CD4-positive, alpha-beta T cell treated with Interleukin-2 at 100 ng/mL for 4 hours (primary cell): Measurements from ENCODE around the gene RBAK.
"Not testable (repeated sequence)": the region's sequence is repeated elsewhere in the genome, so short reads cannot be mapped to it uniquely, and the experiment has no call there.

Experiments used
- DNase-seq: peaks from one replicate; pipeline ENCODE4 v3.0.0-alpha.2; 2020; ENCODE audit warnings: low spot score

RBAK gene

GRCh38 chr7:5045558-5046396 is at the start of gene RBAK:
TSS of gene RBAK (plus strand) at chr7:5045860. CDS start at chr7:5048077, 2,217 bp downstream.
- peak; percentile 93 for DNase-seq

- no peak for DNase-seq
Measured at GRCh38 chr7:4996696-4997222, 48.9 kb upstream of the RBAK start.

- no peak for DNase-seq
Measured at GRCh38 chr7:4998244-4998643, 47.4 kb upstream of the RBAK start.

- no peak for DNase-seq
Measured at GRCh38 chr7:4998910-4999309, 46.8 kb upstream of the RBAK start.

DNA sequence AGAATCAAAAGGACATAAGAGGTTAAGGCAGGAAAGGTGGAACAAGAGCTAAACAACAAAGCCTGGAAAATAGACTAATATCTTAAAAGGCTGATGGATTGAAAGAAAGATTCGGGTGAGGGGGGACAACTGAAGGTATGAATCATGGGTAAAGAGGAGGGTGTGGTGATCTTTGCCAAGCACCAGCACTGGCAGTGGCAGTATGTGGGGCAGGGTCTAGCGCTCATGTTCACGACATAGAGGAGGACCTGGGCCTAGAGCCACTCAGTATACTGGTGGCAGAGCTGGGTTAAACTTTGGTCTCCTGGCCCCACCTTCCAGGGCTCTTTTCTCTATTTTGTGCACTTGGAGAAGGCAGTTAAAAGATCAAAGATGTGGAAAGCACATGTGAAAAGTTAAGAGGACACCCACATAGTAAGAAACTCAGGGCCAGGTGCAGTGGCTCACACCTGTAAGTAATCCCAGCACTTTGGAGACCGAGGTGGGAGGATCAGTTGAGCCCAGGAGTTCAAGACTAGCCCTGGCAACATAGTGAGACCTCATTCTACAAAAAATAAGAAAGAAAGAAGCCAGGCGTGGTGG is 46.2 kb upstream of the RBAK start:
- DNase-seq = no peak

GRCh38 chr7:5001003-5001402 is 44.7 kb upstream of the RBAK start:
- DNase-seq = no peak

- no peak for DNase-seq
Measured at GRCh38 chr7:5001911-5002310, 43.7 kb upstream of the RBAK start.

DNA sequence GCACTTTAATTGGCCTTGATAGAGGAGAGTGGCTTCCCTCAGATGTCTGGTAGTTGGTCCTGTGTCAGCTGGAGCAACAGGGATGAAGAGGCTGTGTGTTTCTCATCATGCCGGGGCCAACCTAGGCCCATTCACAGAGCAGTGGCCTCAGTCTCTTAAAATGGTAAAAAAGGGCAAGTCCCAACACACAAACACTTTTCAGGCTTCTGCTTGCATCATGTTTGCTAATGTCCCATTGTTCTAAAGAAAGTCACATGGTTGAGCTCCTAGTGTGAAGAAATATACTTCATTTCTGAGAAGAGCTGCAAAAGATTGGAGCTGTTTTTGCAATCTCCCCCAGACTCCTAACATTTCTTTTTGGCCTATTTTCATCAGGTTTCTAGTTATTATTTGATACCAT is 40.6 kb upstream of the RBAK start:
- DNase-seq = no peak

GRCh38 chr7:5012985-5013384 is 32.7 kb upstream of the RBAK start:
- no peak for DNase-seq

DNA sequence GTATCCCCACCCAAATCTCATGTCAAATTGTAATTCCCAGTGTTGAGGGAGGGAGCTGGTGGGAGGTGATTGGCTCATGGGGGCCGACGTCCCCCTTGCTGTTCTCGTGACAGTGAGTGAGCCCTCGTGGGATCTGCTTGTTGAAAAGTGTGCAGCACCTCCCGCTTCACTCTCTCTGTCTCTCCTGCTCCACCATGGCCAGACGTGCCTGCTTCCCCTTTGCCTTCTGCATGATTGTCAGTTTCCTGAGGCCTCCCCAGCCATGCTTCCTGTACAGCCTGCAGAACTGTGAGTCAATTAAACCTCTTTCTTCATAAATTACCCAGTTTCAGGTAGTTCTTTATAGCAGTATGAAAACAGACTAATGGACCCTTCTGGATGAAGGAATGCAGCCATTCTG is 29.7 kb upstream of the RBAK start:
- not testable (repeated sequence) for DNase-seq

- not testable (repeated sequence) for DNase-seq
Measured at GRCh38 chr7:5017626-5018025, 28.0 kb upstream of the RBAK start.

- no peak for DNase-seq
Measured at GRCh38 chr7:5020098-5020497, 25.6 kb upstream of the RBAK start.

DNA sequence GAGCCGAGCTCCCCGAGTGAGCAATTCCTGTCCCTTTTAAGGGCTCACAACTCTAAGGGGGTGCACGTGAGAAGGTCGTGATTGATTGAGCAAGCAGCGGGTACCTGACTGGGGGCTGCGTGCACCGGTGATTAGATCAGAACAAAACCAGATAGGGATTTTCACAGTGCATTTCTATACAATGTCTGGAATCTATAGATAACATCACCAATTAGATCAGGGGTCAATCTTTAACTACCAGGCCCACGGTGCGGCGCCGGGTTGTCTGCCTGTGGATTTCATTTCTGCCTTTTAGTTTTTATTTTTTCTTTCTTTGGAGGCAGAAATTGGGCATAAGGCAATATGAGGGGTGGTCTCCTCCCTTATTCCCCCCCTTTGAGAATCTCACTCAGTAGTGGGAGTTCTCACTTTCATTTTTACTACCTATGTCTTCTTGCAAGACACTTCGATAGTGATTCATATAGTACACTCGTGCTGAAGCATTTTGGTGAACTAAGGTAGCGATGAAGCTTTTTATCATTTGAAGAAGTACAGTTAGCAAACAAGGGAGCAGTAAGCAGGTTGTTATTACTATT is 24.6 kb upstream of the RBAK start:
- not testable (repeated sequence) for DNase-seq

DNA sequence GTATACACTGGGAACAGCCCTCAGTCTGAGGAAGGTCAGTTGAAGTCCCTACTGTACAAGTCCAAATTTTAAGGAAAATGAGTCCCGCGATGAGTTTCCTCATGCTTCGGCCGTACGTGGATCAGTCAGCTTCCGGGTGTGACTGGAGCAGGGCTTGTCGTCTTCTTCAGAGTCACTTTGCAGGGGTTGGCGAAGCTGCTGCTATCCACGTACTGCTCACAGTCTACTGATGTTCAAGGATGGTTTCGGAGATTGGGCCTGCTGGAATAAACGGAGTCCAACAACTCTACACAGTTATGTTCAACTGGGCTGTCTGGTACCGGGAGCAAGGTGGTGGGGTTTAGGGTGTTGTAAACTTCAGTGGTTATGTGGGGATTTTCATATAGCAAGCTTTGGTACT is 22.0 kb upstream of the RBAK start:
- not testable (repeated sequence) for DNase-seq

DNA sequence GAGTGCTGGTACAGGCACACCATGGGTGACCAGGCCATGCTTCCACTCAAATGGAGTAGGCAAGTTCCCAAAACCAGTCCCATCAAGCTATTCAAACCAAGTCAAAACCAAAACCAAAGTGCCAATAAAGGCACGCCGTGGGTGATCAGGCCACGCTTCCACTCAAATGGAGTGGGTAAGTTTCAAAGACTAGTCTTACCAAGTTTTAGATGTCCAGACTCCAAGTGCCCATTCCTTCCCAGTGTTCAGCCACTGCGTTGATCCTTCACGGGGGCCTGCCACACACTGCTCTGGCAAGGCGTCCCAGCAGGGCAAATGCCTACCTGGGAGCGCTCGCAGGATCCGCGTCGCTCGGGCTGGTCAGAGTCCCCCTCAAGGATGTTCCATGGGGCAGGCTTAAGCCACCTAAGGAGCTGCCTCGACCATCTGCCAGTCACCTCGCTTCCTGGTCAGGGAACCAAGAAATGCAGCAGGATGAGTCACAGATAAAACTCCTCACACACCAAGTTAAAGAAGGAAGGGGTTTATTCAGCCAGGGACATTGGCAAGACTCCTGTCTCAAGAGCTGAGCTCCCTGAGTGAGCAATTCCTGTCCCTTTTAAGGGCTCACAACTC is 17.8 kb upstream of the RBAK start:
- not testable (repeated sequence) for DNase-seq

DNA sequence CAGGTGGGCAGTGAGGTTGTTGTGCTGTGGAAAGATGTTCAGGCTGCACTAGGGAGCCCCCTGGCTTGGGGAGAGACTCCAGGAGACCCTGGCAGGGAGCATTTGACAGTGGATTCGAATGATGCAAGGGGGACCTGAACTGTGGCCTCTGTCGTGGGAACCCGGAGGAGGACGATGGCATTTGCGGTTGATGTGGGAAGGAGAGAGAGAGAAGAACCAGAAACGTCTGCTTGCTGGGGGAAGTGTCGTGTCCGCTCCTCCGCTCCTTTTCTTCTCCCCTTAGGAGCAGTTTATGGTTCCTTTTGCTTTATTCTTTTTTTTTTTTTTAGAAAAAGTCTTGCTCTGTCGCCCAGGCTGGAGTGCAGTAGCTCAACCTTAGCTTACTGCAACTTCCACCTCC is 12.5 kb upstream of the RBAK start:
- not testable (repeated sequence) for DNase-seq

DNA sequence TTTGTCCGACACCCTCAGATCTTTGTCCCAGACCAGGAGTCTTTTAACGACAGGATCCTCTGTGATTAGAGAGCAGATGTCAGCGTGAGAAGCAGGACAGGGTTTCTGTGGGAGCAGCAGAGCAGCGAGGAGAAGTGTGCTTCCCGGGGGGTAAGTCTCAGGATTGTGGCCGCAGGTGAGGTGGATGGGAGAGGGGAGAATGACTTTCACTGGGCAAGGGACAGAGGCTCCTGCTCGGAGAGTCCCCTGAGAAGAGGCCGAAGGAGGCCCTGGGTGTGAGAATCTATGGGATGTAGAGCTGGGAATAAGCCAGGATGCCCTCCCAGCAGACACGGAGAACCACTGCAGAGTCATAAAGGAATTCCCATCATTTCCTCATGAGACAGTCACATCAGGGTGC is 10.4 kb upstream of the RBAK start:
- DNase-seq = no peak

- DNase-seq = no peak
Measured at GRCh38 chr7:5036446-5036845, 9.2 kb upstream of the RBAK start.

- no peak for DNase-seq
Measured at GRCh38 chr7:5041047-5041446, 4.6 kb upstream of the RBAK start.

DNA sequence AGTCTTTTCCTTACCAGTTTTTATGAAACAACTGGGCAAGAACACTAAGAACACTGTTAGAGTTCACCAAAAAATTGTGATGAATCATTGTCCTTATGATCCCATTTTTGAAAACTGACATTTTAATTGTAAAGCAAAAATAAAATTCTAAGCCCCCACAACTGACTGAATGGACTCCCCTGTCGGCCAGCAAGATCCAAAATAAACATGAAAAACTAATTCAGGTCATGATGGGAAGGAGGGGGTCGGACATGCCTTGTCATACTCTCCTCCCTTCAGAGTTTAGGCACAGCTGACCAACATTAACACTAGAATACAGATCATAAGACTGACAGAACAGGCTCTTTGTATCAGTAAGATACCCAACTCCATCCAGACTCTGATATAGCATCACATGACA is 2.0 kb upstream of the RBAK start:
- DNase-seq = no peak

DNA sequence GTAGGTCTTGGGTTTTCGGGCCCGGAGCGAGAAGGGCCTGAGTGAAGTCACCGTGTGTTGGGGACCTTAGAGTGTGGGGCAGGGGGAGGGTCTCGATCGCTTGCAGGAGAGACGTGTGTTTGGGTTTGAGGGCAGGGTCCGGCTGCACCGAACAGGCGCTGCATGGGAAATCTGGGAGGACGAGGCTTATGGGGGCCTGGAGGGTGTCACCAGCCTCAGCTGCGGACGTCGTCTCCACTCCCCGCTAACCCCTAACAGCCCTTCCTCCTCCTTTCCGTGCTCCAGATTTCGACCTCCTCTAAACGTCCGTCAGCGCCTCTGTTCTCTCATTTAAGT is 705 bp downstream of the RBAK start:
- DNase-seq = not testable (repeated sequence)

DNA sequence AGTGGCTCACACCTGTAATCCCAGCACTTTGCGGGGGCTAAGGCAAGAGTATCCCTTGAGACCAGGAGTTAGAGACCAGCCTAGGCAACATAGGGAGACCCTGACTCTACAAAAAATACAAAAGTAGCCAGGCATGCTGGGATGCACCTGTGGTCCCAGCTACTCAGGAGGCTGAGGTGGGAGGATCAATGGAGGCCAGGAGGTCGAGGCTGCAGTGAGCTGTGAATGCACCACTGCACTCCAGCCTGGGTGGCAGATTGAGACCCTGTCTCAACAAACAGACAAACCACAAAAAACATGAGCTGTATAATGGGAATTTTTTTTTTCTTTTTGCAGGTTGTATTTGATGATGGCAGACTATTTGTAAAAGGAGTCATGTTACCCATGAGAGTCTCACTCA is 1.5 kb downstream of the RBAK start:
- not testable (repeated sequence) for DNase-seq

- no peak for DNase-seq
Measured at GRCh38 chr7:5050676-5051075, 5.0 kb downstream of the RBAK start.
